HEK293T (cell line): ENCODE measurements around the gene STK40.

Experiments
- CTCF ChIA-PET: fragments of 350-600 bp; formaldehyde crosslinking; extraction: SDS; loops from one replicate; lab custom pipeline; 2021; ENCODE audit warnings: antibody characterized with exemption, inconsistent platforms; lab: Yijun Ruan, JAX
- POLR2A ChIA-PET: fragments of 350-600 bp; formaldehyde crosslinking; extraction: SDS; loops from one replicate; lab custom pipeline; 2020; ENCODE audit warnings: antibody characterized with exemption, inconsistent platforms; lab: Yijun Ruan, JAX
- DNase-seq: peaks from one replicate; pipeline ENCODE4 v3.0.0; 2012; ENCODE audit warnings: mixed read lengths; ENCODE audit errors: extremely low spot score
- ARNT ChIP-seq: fragments of 450-650 bp; IDR thresholded peaks from 2 replicates; pipeline ENCODE4 v1.6.1; 2017; ENCODE audit warnings: mild to moderate bottlenecking
- BHLHE40 ChIP-seq: fragments of 450-650 bp; IDR thresholded peaks from 2 replicates; pipeline ENCODE4 v1.6.1; 2016; ENCODE audit warnings: mild to moderate bottlenecking, moderate library complexity, borderline replicate concordance
- CTBP1 ChIP-seq: fragments of 450-650 bp; IDR thresholded peaks from 2 replicates; pipeline ENCODE4 v1.6.1; 2016; ENCODE audit warnings: borderline replicate concordance
- ELF4 ChIP-seq: fragments of 450-650 bp; IDR thresholded peaks from 2 replicates; pipeline ENCODE4 v1.6.1; 2017; ENCODE audit warnings: antibody characterized with exemption
- FOXA1 ChIP-seq: fragments of 450-650 bp; IDR thresholded peaks from 2 replicates; pipeline ENCODE4 v1.6.1; 2016; ENCODE audit warnings: mild to moderate bottlenecking
- FOXK2 ChIP-seq: fragments of 450-650 bp; IDR thresholded peaks from 2 replicates; pipeline ENCODE4 v1.6.1; 2016; ENCODE audit warnings: mild to moderate bottlenecking
- FOXM1 ChIP-seq: fragments of 450-650 bp; IDR thresholded peaks from 2 replicates; pipeline ENCODE4 v1.6.1; 2017; ENCODE audit warnings: mild to moderate bottlenecking, borderline replicate concordance
- HDGF ChIP-seq: fragments of 450-650 bp; IDR thresholded peaks from 2 replicates; pipeline ENCODE4 v1.6.1; 2017; ENCODE audit warnings: antibody characterized with exemption, borderline replicate concordance
- L3MBTL2 ChIP-seq: fragments of 450-650 bp; conservative IDR thresholded peaks from 2 replicates; pipeline ENCODE4 v1.6.1; 2016; ENCODE audit warnings: mild to moderate bottlenecking
- LEF1 ChIP-seq: fragments of 450-650 bp; IDR thresholded peaks from 2 replicates; pipeline ENCODE4 v1.6.1; 2017; ENCODE audit warnings: mild to moderate bottlenecking, borderline replicate concordance
- NFRKB ChIP-seq: fragments of 450-650 bp; IDR thresholded peaks from 2 replicates; pipeline ENCODE4 v1.6.1; 2016; ENCODE audit warnings: mild to moderate bottlenecking, moderate library complexity
- PKNOX1 ChIP-seq: fragments of 450-650 bp; IDR thresholded peaks from 2 replicates; pipeline ENCODE4 v1.6.1; 2016
- SP1 ChIP-seq: fragments of 450-650 bp; IDR thresholded peaks from 2 replicates; pipeline ENCODE4 v1.6.1; 2017
- SUZ12 ChIP-seq: fragments of 450-650 bp; IDR thresholded peaks from 2 replicates; pipeline ENCODE4 v1.6.1; 2016; ENCODE audit warnings: mild to moderate bottlenecking
- TARDBP ChIP-seq: fragments of 450-650 bp; IDR thresholded peaks from 2 replicates; pipeline ENCODE4 v1.6.1; 2016
- ZNF384 ChIP-seq: fragments of 450-650 bp; IDR thresholded peaks from 2 replicates; pipeline ENCODE4 v1.6.1; 2016

Gene STK40

GRCh38 chr1:36385410-36386264, at the start of gene STK40:
STK40 (minus strand) TSS chr1:36385924; CDS start chr1:36361332, 24,592 bp downstream.
- no peak for TF ChIP-seq CTBP1
- peak; percentile 82 for TF ChIP-seq PKNOX1
- no peak for TF ChIP-seq L3MBTL2
- CTCF ChIA-PET: no interaction called here
- DNase-seq: peak; percentile 96
- POLR2A ChIA-PET: interaction anchor here (0.7 to 3.9 kb wide), 20 partner anchors 11 to 237 kb away, joined by 3 to 147 read pairs (median 4); partner anchors contain the start of genes LSM10, MRPS15, OSCP1 and SH3D21

- DNase-seq: no peak
- CTCF ChIA-PET: no interaction called here
- TF ChIP-seq FOXM1 (no peak), HDGF (no peak), ZNF384 (no peak), FOXK2 (no peak), CTBP1 (no peak), SP1 (no peak), ELF4 (no peak), ARNT (no peak), LEF1 (no peak), FOXA1 (no peak), PKNOX1 (no peak), L3MBTL2 (no peak), TARDBP (no peak), BHLHE40 (no peak), SUZ12 (no peak), NFRKB (no peak)
- POLR2A ChIA-PET: interaction anchor here (1.2 to 1.8 kb wide), 2 partner anchors 17 to 31 kb away, joined by 5 to 9 read pairs; partner anchors contain the start of genes MRPS15 and OSCP1
Measured at GRCh38 chr1:36433102-36433501, 47.4 kb upstream of the STK40 start.

GRCh38 chr1:36432616-36433015, 46.9 kb upstream of the STK40 start:
- no peak for DNase-seq
- TF ChIP-seq BHLHE40 (no peak), FOXM1 (no peak), CTBP1 (no peak), ZNF384 (no peak), FOXK2 (no peak), FOXA1 (no peak), NFRKB (no peak)
- CTCF ChIA-PET: no interaction called here
- POLR2A ChIA-PET: no interaction called here

GRCh38 chr1:36425791-36426190, 40.1 kb upstream of the STK40 start:
- TF ChIP-seq TARDBP (no peak), CTBP1 (no peak), ELF4 (no peak), FOXK2 (no peak), FOXA1 (no peak), ARNT (no peak), BHLHE40 (no peak), HDGF (no peak), NFRKB (no peak), LEF1 (no peak), FOXM1 (no peak), SP1 (no peak), SUZ12 (no peak), ZNF384 (no peak), L3MBTL2 (no peak), PKNOX1 (no peak)
- no peak for DNase-seq
- CTCF ChIA-PET: interaction anchor here (0.9 kb wide), 1 partner anchor 9 kb away, joined by 3 read pairs; no protein-coding TSS in a partner anchor
- POLR2A ChIA-PET: interaction anchor here (1.1 to 2.1 kb wide), 2 partner anchors 25 to 40 kb away, joined by 3 to 7 read pairs; partner anchors contain the start of gene OSCP1

- no peak for DNase-seq
- POLR2A ChIA-PET: interaction anchor here (1.0 kb wide), 1 partner anchor 31 kb away, joined by 3 read pairs; no protein-coding TSS in a partner anchor
Measured at GRCh38 chr1:36421649-36422048, 35.9 kb upstream of the STK40 start.

GRCh38 chr1:36420836-36421317, 35.2 kb upstream of the STK40 start:
- DNase-seq: peak; percentile 86
- CTCF ChIA-PET: interaction anchor here (0.8 to 2.3 kb wide), 3 partner anchors 72 to 269 kb away, joined by 3 to 9 read pairs (median 3); no protein-coding TSS in a partner anchor
- TF ChIP-seq FOXA1 (no peak), SP1 (no peak), PKNOX1 (peak; percentile 89), SUZ12 (no peak), TARDBP (no peak), NFRKB (no peak), CTBP1 (no peak)
- POLR2A ChIA-PET: interaction anchor here (1.0 kb wide), 1 partner anchor 32 kb away, joined by 3 read pairs; no protein-coding TSS in a partner anchor

More at GRCh38 chr1:36421649-36422048, 35.9 kb upstream of the STK40 start:
- TF ChIP-seq BHLHE40 (no peak), FOXM1 (no peak)
- CTCF ChIA-PET: interaction anchor here (1.0 to 1.2 kb wide), 2 partner anchors 76 to 270 kb away, joined by 3 read pairs; no protein-coding TSS in a partner anchor
